Colon (tissue), 2 donors: ENCODE data around the gene STK32C.
"Not testable (repeated sequence)": the region's sequence is repeated elsewhere in the genome, so short reads cannot be mapped to it uniquely, and the experiment has no call there.

Experiments used
- FAIRE-seq: peaks from 2 replicates; lab custom pipeline; 2012; peaks lifted over from hg19 to GRCh38; lab: Jason Lieb, UNC
- donor health status: control.
- donor health status: control.

The STK32C gene

GRCh38 chr10:132337854-132338253 lies 30.1 kb upstream of the STK32C start:
- not testable (repeated sequence) for FAIRE-seq

GRCh38 chr10:132336919-132337407 lies 29.2 kb upstream of the STK32C start:
- no peak for FAIRE-seq

GRCh38 chr10:132336064-132336746 lies 28.5 kb upstream of the STK32C start:
- FAIRE-seq = no peak

- no peak for FAIRE-seq
These were observed 27.7 kb upstream of the STK32C start for GRCh38 chr10:132335189-132336063.

- no peak for FAIRE-seq
These were observed 27.0 kb upstream of the STK32C start for GRCh38 chr10:132334631-132335188.

GRCh38 chr10:132333386-132333785 lies 25.6 kb upstream of the STK32C start:
- FAIRE-seq = no peak

GRCh38 chr10:132332433-132332754 lies 24.6 kb upstream of the STK32C start:
- FAIRE-seq = no peak

GRCh38 chr10:132331601-132332432 lies 24.1 kb upstream of the STK32C start, which contains the start of gene LRRC27:
LRRC27 (plus strand) TSS chr10:132332193; CDS start chr10:132333525, 1,332 bp downstream.
- no peak for FAIRE-seq

- no peak for FAIRE-seq
These were observed 22.7 kb upstream of the STK32C start for GRCh38 chr10:132330486-132330833.

GRCh38 chr10:132329565-132330485 lies 22.1 kb upstream of the STK32C start:
- FAIRE-seq = no peak

- FAIRE-seq = no peak
These were observed 21.0 kb upstream of the STK32C start for GRCh38 chr10:132328738-132329137.

GRCh38 chr10:132328106-132328505 lies 20.4 kb upstream of the STK32C start:
- FAIRE-seq = no peak

GRCh38 chr10:132326925-132327324 lies 19.2 kb upstream of the STK32C start:
- no peak for FAIRE-seq

- FAIRE-seq = no peak
These were observed 18.7 kb upstream of the STK32C start for GRCh38 chr10:132326344-132326889.

GRCh38 chr10:132324186-132324585 lies 16.4 kb upstream of the STK32C start:
- no peak for FAIRE-seq

- no peak for FAIRE-seq
These were observed 14.9 kb upstream of the STK32C start for GRCh38 chr10:132322586-132323048.

- FAIRE-seq = no peak
These were observed 14.0 kb upstream of the STK32C start for GRCh38 chr10:132321726-132322125.

GRCh38 chr10:132320654-132321469 lies 13.1 kb upstream of the STK32C start:
- no peak for FAIRE-seq

- no peak for FAIRE-seq
These were observed 12.3 kb upstream of the STK32C start for GRCh38 chr10:132319853-132320653.
